ENCODE data around the gene RPL11.
"Not testable (repeated sequence)": the region's sequence is repeated elsewhere in the genome, so short reads cannot be mapped to it uniquely, and the experiment has no call there.

The RPL11 gene

DNA sequence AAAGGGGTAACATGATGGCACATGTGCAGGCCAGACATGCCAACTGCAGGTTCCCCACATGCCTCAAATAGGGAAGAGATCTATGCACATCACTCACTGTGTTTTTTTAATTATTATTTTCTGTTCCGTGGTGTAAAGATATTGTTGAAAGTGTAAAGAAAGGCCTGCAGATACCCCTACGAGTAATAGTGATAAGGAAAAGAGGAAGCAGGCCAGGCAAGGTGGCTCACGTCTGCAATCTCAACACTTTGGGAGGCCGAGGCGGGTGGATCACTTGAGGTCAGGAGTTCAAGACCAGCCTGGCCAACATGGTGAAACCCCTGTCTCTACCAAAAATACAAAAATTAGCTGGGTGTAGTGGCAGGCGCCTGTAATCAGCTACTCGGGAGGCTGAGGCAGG lies 6.4 kb upstream of the RPL11 start:
- not testable (repeated sequence) for DNase-seq (ENCODE audit: low read depth in 2 of 2)

GRCh38 chr1:23687680-23688079 lies 3.9 kb upstream of the RPL11 start:
- DNase-seq (ENCODE audit: low read depth in 2 of 2), result not testable (repeated sequence)

- not testable (repeated sequence) for DNase-seq (ENCODE audit: low read depth in 2 of 2)
Observed at GRCh38 chr1:23688281-23688680, 3.3 kb upstream of the RPL11 start.

GRCh38 chr1:23692308-23692871 lies 784 bp downstream of the RPL11 start:
- DNase-seq (ENCODE audit: low read depth in 2 of 2), result no peak

DNA sequence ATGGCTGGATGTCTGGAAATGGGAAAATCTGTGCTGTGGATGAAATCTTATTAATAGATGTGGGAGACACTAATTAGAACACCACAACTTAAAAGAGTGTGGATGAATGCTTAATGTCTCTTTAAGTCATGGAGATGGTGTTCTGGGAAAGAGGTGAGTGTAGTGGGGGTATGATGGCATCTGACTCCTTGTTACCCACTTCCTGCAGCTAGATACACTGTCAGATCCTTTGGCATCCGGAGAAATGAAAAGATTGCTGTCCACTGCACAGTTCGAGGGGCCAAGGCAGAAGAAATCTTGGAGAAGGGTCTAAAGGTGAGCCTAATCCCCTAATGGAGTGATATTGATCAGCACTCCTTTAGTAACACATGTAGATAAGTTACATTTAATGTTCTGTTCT lies 2.0 kb downstream of the RPL11 start:
- no peak for DNase-seq (ENCODE audit: low read depth in 2 of 2)

- DNase-seq (ENCODE audit: low read depth in 2 of 2), result no peak
Observed at GRCh38 chr1:23694371-23694770, 2.8 kb downstream of the RPL11 start.

DNA sequence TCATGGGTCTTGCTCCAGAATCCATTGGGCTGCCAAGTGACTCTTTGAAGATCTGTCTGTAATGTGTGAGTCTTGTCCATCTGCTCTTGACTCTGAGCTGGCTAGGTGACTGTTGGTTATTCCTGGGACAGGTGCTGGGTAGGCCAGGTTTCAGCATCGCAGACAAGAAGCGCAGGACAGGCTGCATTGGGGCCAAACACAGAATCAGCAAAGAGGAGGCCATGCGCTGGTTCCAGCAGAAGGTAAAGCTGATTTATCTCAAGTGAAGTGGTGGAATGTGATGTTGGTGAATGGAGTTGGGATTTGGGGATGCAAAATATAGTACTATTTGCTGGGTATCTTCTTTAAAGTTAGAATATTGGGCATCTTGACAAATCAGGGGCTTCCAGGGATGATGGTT lies 4.1 kb downstream of the RPL11 start:
- no peak for DNase-seq (ENCODE audit: low read depth in 2 of 2)

DNA sequence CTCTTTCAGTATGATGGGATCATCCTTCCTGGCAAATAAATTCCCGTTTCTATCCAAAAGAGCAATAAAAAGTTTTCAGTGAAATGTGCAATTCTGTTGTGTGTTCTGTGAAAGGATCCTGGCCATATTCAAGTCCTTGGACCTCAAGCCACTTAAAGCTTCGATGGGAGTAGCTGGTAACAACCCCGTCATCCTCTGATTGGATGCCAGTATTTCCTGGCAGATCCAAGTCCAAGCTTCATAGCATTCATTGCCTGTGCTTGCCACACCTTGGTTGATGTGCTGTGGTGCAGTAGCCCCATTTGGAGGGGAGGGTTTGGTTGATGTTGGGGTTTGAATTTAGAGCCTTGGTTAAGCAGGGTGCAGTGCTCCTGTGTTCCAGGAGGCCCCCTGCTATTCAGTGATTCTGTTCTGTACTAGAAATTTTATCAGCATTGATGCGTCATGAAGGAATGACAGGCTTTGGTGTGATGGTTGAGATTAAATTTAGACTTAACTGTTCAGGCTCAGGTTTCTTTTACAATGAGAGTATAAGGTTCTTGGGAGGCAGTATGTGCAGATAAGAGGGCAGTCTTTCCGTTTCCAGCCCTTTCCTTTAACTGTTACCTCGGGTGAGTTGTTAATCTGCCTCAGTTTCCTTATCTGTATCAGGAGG lies 4.9 kb downstream of the RPL11 start:
- no peak for DNase-seq (ENCODE audit: low read depth in 2 of 2)

DNA sequence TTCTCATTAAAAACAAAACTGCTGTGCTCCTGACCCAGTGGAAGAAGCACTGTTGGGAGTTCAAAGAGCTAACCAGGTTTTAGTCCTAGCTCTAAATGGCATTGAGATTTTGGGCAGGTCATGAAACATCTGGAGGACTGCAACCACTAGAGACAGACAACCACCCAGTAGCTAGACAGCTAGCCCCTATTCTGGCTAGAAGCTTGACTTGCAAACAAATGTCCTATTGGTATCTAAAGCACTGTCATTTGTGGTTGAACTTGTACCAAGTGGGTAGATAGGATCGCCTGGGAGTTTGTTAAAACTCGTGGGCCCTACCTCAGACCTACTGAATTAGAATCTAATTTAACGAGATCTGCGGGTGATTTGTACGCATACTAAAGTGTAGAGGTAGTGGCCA lies 6.9 kb downstream of the RPL11 start:
- DNase-seq (ENCODE audit: low read depth in 2 of 2), result no peak

DNA sequence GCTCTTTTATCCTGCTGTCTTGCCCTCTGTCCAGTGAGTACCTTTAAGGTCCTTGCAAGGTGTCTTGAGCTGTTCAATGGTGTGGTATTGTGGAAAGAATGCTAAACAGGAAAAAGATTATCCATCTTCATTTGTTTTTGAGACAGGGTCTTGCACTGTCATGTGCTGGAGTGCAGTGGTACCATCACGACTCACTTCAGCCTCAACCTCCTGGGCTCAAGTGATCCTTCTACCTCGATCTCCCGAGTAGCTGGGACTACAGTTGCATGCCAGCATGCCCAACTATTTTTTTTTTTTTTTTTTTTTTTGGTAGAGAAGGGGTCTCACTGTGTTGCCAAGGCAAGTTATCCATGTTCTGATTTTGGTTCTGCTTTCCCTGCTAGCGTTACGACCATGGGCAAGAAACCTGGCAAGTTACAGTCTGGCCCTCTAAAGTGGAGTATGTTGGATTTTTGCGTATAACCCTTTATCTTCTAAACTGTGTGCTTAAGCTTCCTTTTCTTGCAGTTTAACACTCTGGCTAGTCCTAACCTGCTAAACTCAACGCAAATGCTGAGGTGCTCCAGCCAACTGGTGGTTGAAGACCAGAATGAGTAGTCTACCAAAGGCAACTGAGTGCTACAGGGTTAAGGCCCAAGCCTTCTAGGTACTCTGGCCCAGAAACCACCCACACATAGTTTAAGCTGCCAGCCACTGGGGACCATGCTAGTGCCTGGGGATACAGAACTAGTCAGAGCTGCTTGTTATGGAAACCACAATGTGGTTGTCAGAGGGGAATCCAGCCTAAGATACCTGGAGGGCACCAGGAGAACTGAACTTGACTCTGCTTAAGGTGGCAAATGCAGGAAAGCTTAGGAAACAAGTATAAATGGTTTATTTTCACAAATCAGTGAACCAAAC lies 7.9 kb downstream of the RPL11 start:
- no peak for DNase-seq (ENCODE audit: low read depth in 2 of 2)

DNA sequence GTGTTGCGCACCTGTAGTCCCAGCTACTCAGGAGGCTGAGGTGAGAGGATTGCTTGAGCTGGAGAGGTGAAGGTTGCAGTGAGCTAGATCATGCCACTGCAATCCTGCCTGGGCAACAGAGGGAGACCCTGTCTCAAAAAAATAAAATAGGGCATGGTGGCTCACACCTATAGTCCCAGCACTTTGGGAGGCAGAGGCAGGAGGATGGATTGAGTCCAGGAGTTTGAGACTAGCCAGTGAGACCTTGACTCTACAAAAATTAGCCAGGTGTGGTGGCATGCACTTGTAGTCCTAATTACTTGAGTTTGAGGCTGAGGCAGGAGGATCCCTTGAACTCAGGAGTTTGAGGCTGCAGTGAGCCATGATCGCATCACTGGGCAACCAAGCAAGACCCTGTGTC lies 9.7 kb downstream of the RPL11 start:
- DNase-seq (ENCODE audit: low read depth in 2 of 2), result no peak

DNA sequence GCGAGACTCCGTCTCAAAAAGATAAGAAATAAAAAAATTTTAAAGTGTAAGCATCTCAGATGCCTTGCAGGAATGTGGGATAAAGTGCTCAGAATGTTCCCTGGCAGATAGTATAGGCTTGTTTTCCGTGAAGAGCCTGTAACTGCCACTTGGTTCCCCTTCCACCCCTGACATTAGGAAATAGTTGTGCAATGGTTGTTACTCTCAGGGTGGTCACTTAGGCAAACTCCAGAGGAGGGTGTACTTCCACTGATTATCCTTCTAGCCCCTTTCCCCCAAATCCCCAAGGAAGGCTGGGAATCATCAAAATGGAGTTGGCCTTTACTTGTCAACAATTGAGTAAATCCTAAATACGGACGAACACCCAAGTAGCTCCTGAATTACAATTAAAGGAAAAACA lies 10.4 kb downstream of the RPL11 start:
- DNase-seq (ENCODE audit: low read depth in 2 of 2), result no peak

GRCh38 chr1:23704834-23705495 lies 13.4 kb downstream of the RPL11 start:
- no peak for DNase-seq (ENCODE audit: low read depth in 2 of 2)

- no peak for DNase-seq (ENCODE audit: low read depth in 2 of 2)
Observed at GRCh38 chr1:23709229-23709628, 17.6 kb downstream of the RPL11 start.

DNA sequence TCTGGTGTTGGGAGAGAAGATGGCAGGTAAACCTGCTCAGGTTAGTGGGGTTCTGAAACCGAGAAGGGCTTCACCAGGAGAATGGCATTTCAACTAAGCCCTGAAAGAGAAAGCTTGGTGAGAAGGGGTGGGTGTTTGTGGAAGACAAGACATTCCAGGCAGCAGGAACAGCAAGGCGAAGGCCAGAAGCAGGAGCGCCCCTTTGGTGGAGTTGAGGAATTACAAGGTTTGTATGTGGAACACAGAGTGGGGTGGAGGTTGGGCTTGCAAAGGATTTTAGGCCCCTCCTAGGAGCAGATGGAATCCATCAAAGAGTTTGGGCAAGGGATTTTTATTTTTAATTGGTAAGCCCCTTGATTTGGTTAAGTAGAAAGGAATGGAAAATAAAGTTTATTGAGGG lies 26.9 kb downstream of the RPL11 start:
- DNase-seq (ENCODE audit: low read depth in 2 of 2), result no peak

GRCh38 chr1:23719162-23719820 lies 27.7 kb downstream of the RPL11 start:
- no peak for DNase-seq (ENCODE audit: low read depth in 2 of 2)

DNA sequence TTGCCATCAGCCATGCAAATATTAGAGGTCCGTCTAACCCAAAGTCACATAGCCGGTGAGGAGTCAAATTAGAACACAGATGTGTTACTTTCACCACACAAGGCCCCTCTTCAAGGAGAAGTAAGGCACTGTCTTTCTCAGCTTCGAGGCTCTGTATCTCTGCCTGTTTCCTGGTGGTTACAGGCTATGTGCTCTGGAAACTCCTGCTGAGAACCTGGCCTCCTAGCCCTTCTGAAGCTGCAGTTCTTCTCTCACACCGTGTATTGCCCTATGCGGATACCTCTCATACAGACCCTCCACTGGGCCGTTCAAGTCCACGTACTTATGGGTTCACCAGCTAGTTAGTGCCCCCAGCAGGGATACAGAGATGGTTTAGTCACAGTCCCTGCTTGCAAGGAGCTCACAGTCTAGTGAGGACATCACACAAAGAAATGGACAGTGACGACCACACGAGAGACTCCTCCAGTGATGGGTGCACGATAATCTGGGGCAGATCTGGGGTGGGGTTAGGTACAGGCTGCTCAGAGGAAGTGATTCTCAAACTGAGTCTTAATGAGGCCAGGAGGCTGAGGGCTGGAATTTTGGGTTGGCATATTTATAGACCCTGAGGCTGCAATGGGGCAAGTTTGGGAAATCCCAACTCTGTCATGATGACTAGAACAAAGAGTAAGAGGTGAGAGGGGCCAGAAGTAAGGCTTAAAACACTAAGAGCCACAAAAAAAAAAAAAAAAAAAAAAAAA lies 28.8 kb downstream of the RPL11 start:
- no peak for DNase-seq (ENCODE audit: low read depth in 2 of 2)

- DNase-seq (ENCODE audit: low read depth in 2 of 2), result no peak
Observed at GRCh38 chr1:23722652-23723051, 31.0 kb downstream of the RPL11 start.

GRCh38 chr1:23726686-23727085 lies 35.1 kb downstream of the RPL11 start:
- no peak for DNase-seq (ENCODE audit: low read depth in 2 of 2)

GRCh38 chr1:23727362-23727811 lies 35.8 kb downstream of the RPL11 start:
- DNase-seq (ENCODE audit: low read depth in 2 of 2), result no peak
